ENCODE measurements around the gene MCM9.

DNA sequence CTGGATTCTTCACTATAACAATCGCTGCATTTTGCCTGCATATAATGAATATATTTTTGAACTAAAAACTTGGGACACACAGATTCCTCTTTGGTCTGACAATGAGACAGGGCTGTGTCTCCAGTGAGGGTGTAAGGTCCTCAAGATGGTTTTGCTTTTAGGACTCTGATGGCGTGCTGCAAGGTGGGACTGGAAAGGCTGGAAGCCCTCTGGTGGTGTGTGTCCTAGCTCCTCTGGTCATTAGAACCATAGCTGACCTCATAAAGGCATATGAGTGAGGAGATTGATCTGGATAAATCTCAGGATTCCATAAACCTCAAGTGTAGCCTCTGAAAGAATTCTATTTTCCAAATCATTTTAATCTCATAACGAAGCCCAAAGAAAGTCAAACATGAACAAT, 149.4 kb downstream of the MCM9 start:
- TF ChIP-seq, protein P1, sequence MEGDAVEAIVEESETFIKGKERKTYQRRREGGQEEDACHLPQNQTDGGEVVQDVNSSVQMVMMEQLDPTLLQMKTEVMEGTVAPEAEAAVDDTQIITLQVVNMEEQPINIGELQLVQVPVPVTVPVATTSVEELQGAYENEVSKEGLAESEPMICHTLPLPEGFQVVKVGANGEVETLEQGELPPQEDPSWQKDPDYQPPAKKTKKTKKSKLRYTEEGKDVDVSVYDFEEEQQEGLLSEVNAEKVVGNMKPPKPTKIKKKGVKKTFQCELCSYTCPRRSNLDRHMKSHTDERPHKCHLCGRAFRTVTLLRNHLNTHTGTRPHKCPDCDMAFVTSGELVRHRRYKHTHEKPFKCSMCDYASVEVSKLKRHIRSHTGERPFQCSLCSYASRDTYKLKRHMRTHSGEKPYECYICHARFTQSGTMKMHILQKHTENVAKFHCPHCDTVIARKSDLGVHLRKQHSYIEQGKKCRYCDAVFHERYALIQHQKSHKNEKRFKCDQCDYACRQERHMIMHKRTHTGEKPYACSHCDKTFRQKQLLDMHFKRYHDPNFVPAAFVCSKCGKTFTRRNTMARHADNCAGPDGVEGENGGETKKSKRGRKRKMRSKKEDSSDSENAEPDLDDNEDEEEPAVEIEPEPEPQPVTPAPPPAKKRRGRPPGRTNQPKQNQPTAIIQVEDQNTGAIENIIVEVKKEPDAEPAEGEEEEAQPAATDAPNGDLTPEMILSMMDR (CRISPR knock-in tag; IDR thresholded peaks at IDR 0.05), result no peak
- TF ChIP-seq ZNF225 (CRISPR knock-in tag; IDR thresholded peaks at IDR 0.05) (no peak), CC2D1A (CRISPR knock-in tag; IDR thresholded peaks at IDR 0.05) (no peak), POLR2A (IDR thresholded peaks at IDR 0.05; ENCODE audit: insufficient read depth in 1 of 2, low read depth in 2 of 2, low read length in 2 of 2) (no peak), SMC3 (IDR thresholded peaks at IDR 0.05; ENCODE audit: low read length) (no peak), TSC22D2 (CRISPR knock-in tag; IDR thresholded peaks at IDR 0.05; ENCODE audit: borderline replicate concordance) (no peak), XRCC5 (optimal IDR thresholded peaks at IDR 0.05; ENCODE audit: low read length) (no peak), SAP130 (CRISPR knock-in tag; IDR thresholded peaks at IDR 0.05; ENCODE audit: low read depth) (no peak)
- TF ChIP-seq, protein P2, sequence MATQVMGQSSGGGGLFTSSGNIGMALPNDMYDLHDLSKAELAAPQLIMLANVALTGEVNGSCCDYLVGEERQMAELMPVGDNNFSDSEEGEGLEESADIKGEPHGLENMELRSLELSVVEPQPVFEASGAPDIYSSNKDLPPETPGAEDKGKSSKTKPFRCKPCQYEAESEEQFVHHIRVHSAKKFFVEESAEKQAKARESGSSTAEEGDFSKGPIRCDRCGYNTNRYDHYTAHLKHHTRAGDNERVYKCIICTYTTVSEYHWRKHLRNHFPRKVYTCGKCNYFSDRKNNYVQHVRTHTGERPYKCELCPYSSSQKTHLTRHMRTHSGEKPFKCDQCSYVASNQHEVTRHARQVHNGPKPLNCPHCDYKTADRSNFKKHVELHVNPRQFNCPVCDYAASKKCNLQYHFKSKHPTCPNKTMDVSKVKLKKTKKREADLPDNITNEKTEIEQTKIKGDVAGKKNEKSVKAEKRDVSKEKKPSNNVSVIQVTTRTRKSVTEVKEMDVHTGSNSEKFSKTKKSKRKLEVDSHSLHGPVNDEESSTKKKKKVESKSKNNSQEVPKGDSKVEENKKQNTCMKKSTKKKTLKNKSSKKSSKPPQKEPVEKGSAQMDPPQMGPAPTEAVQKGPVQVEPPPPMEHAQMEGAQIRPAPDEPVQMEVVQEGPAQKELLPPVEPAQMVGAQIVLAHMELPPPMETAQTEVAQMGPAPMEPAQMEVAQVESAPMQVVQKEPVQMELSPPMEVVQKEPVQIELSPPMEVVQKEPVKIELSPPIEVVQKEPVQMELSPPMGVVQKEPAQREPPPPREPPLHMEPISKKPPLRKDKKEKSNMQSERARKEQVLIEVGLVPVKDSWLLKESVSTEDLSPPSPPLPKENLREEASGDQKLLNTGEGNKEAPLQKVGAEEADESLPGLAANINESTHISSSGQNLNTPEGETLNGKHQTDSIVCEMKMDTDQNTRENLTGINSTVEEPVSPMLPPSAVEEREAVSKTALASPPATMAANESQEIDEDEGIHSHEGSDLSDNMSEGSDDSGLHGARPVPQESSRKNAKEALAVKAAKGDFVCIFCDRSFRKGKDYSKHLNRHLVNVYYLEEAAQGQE (IDR thresholded peaks at IDR 0.05; ENCODE audit: borderline replicate concordance in 1 of 2, low read depth in 1 of 2, low read length in 2 of 2), result no peak
- TF ChIP-seq, protein P3, sequence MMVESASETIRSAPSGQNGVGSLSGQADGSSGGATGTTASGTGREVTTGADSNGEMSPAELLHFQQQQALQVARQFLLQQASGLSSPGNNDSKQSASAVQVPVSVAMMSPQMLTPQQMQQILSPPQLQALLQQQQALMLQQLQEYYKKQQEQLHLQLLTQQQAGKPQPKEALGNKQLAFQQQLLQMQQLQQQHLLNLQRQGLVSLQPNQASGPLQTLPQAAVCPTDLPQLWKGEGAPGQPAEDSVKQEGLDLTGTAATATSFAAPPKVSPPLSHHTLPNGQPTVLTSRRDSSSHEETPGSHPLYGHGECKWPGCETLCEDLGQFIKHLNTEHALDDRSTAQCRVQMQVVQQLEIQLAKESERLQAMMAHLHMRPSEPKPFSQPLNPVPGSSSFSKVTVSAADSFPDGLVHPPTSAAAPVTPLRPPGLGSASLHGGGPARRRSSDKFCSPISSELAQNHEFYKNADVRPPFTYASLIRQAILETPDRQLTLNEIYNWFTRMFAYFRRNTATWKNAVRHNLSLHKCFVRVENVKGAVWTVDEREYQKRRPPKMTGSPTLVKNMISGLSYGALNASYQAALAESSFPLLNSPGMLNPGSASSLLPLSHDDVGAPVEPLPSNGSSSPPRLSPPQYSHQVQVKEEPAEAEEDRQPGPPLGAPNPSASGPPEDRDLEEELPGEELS (CRISPR knock-in tag; IDR thresholded peaks at IDR 0.05), result no peak
